Activated B cell treated with CpG ODN at 0.5 μM for 24 hours (primary cell): ENCODE data around the gene PHLPP2. TPM values are rescaled to one million over a fixed set of nuclear protein-coding genes. Genes with fewer than 3 reads are reported as not detected.
"Not testable (repeated sequence)": the region's sequence is repeated elsewhere in the genome, so short reads cannot be mapped to it uniquely, and the experiment has no call there.

Source experiments
- ATAC-seq: fragments of 200-7000 bp; cut with Tn5 transposase; one replicate; pipeline ENCODE4 v1.10.0; 2021; ENCODE audit warnings: low read depth, mild to moderate bottlenecking, moderate library complexity
- CTCF ChIA-PET: fragments of 350-600 bp; sonication (Branson Sonifier 250); formaldehyde crosslinking; loops from one replicate; lab custom pipeline; 2021; ENCODE audit warnings: antibody characterized with exemption; lab: Charles Lee
- POLR2A ChIA-PET: fragments of 350-600 bp; sonication (Branson Sonifier 250); formaldehyde crosslinking; loops from one replicate; lab custom pipeline; 2021; ENCODE audit warnings: antibody characterized with exemption; lab: Charles Lee
- DNase-seq: peaks from one replicate; pipeline ENCODE4 v3.0.0; 2022
- H3K27ac Mint-ChIP-seq: one replicate; pipeline ENCODE4 v1.8.0; 2020; ENCODE audit warnings: mixed read lengths
- H3K27me3 Mint-ChIP-seq: one replicate; pipeline ENCODE4 v1.8.0; 2021; ENCODE audit warnings: mixed read lengths
- H3K36me3 Mint-ChIP-seq: one replicate; pipeline ENCODE4 v1.8.0; 2021; ENCODE audit warnings: low read depth, mixed read lengths
- H3K4me1 Mint-ChIP-seq: one replicate; pipeline ENCODE4 v1.8.0; 2021; ENCODE audit warnings: mixed read lengths
- H3K4me3 Mint-ChIP-seq: one replicate; pipeline ENCODE4 v1.8.0; 2020; ENCODE audit warnings: mild to moderate bottlenecking, mixed read lengths
- H3K9me3 Mint-ChIP-seq: one replicate; pipeline ENCODE4 v1.8.0; 2020; ENCODE audit warnings: mixed read lengths
- intact Hi-C: fragments of 100-400 bp; cut with micrococcal nuclease; formaldehyde crosslinking; loops from one replicate; pipeline ENCODE4 v1.15.1; 2024
- total RNA-seq: library from RNA; stranded (reverse); gene quantifications from 2 replicates; pipeline ENCODE4 v1.2.3, GENCODE V29; 2022
- TF ChIP-seq, protein P1 (sequence below): fragments of 200-600 bp; IDR thresholded peaks from one replicate; pipeline ENCODE4 v1.8.0; 2022; ENCODE audit warnings: antibody characterized with exemption, mild to moderate bottlenecking

Gene PHLPP2
- total RNA-seq, 1 donor from 2014 or later, result 10.0 TPM

DNA sequence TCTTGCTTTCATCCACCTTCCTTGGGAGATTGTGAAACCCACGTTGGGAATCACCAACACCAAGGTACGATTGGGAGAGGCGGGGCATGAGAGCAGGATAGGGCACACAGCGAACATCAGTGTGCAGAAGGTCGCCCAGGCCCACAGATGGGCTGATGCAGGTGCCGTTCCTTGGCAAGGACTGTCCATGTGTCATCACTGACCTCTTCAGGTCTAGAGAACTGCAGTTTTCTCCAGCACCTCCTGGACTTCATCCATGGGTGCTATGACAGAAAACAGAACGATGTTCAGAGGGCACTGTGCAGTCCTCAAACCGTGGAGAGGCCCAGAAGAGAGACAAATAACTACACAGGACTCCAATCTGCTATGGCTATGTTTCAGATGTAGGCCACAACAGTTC is 123.7 kb downstream of the PHLPP2 start:
- TF ChIP-seq, protein P1, sequence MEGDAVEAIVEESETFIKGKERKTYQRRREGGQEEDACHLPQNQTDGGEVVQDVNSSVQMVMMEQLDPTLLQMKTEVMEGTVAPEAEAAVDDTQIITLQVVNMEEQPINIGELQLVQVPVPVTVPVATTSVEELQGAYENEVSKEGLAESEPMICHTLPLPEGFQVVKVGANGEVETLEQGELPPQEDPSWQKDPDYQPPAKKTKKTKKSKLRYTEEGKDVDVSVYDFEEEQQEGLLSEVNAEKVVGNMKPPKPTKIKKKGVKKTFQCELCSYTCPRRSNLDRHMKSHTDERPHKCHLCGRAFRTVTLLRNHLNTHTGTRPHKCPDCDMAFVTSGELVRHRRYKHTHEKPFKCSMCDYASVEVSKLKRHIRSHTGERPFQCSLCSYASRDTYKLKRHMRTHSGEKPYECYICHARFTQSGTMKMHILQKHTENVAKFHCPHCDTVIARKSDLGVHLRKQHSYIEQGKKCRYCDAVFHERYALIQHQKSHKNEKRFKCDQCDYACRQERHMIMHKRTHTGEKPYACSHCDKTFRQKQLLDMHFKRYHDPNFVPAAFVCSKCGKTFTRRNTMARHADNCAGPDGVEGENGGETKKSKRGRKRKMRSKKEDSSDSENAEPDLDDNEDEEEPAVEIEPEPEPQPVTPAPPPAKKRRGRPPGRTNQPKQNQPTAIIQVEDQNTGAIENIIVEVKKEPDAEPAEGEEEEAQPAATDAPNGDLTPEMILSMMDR, result no peak
- intact Hi-C loops, result no loop called here
- no peak for ATAC-seq
- ChIA-PET POLR2A (no interaction called here), CTCF (no interaction called here)
- H3K27me3 Mint-ChIP-seq, result peaks cover 4% of the 10 kb centered on the region
- no peaks in the 10 kb centered on the region for H3K9me3 Mint-ChIP-seq
- H3K4me3 Mint-ChIP-seq, result no peak overlapping the region
- DNase-seq, result no peak
- no peaks in the 10 kb centered on the region for H3K4me1 Mint-ChIP-seq
- no peaks in the 10 kb centered on the region for H3K36me3 Mint-ChIP-seq
- H3K27ac Mint-ChIP-seq, result no peak overlapping the region

DNA sequence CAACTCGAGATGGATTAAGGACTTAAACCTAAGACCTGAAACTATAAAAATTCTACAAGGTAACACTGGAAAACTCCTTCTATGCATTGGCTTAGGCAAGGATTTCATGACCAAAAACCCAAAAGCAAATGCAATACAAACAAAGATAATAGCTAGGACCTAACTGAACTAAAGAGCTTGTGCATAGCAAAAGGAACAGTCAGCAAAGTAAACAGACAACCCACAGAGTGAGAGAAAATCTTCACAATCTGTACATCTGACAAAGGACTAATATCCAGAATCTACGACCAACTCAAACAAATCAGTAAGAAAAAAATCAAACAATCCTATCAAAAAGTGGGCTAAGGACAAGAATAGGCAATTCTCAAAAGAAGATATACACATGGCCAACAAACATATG is 126.1 kb downstream of the PHLPP2 start:
- H3K27me3 Mint-ChIP-seq, ATAC-seq, H3K4me1 Mint-ChIP-seq, H3K27ac Mint-ChIP-seq, H3K9me3 Mint-ChIP-seq, H3K4me3 Mint-ChIP-seq, H3K36me3 Mint-ChIP-seq, intact Hi-C loops, POLR2A ChIA-PET, CTCF ChIA-PET, DNase-seq: not testable (repeated sequence)

DNA sequence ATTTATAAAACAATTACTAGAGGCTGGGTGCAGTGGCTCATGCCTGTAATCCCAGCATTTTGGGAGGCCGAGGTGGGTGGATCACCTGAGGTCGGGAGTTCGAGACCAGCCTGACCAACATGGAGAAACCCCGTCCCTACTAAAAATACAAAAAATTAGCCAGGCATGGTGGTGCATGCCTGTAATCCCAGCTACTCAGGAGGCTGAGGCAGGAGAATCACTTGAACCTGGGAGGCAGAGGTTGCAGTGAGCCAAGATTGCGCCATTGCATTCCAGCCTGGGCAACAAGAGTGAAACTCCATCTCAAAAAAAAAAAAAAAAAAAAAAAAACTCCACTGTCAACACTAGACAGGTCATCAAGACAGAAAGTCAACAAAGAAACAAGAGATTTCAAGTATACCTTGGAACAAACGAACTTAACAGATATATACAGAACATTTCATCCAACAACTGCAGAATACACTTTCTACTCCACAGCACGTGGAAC is 129.1 kb downstream of the PHLPP2 start:
- H3K27me3 Mint-ChIP-seq, result peaks cover 11% of the 10 kb centered on the region
- H3K9me3 Mint-ChIP-seq, ATAC-seq, H3K4me1 Mint-ChIP-seq, H3K36me3 Mint-ChIP-seq, intact Hi-C loops, H3K4me3 Mint-ChIP-seq, CTCF ChIA-PET, DNase-seq, POLR2A ChIA-PET, H3K27ac Mint-ChIP-seq: not testable (repeated sequence)

Other genes with a start within 250 kb of the PHLPP2 start
- 10.5 TPM in 2 replicates for gene ZNF19, start 235.4 kb downstream of the PHLPP2 start, total RNA-seq
- gene CHST4, start 198.3 kb downstream of the PHLPP2 start, total RNA-seq, result not detected in 2 replicates
- not detected in 2 replicates for gene TAT, start 147.6 kb downstream of the PHLPP2 start, total RNA-seq
- not detected in 2 replicates for gene MARVELD3, start 98.5 kb downstream of the PHLPP2 start, total RNA-seq
- gene AP1G1, start 84.1 kb upstream of the PHLPP2 start, total RNA-seq, result 112 and 120 TPM in 2 replicates
- 24.9 and 28.3 TPM in 2 replicates for gene ATXN1L, start 121.3 kb upstream of the PHLPP2 start, total RNA-seq
- gene ZNF821, start 159.5 kb upstream of the PHLPP2 start, total RNA-seq, result 10.6 and 13.6 TPM in 2 replicates
- 199 and 206 TPM in 2 replicates for gene IST1, start 170.8 kb upstream of the PHLPP2 start, total RNA-seq